PC-3 (cell line): ENCODE results near the gene DCAKD. TPM values are rescaled to one million over a fixed set of nuclear protein-coding genes. Genes with fewer than 3 reads are reported as not detected.

ENCODE experiments used
- ATAC-seq: fragments of 200-7000 bp; cut with Tn5 transposase; 2 replicates; pipeline ENCODE4 v1.9.1; 2020; ENCODE audit warnings: mild to moderate bottlenecking, moderate library complexity
- Bru-seq: library from RNA; stranded (reverse); fragments of 400-500 nt; gene quantifications from one replicate; lab custom pipeline; 2021; lab: Mats Ljungman, UMichigan
- BruChase-seq, 2 experiments: library from RNA; stranded (reverse); fragments of 400-500 nt; gene quantifications; one replicate each; lab custom pipeline; 2021; lab: Mats Ljungman, UMichigan
- BruUV-seq: library from RNA; stranded (reverse); fragments of 400-500 nt; replicated peaks from 2 replicates; lab custom pipeline; 2021; lab: Mats Ljungman, UMichigan
- CTCF ChIA-PET: fragments of 300-600 bp; sonication (Branson Sonifier 250); formaldehyde crosslinking; loops from one replicate; lab custom pipeline; 2022; ENCODE audit warnings: antibody characterized with exemption; lab: Charles Lee
- POLR2A ChIA-PET: fragments of 300-600 bp; sonication (Branson Sonifier 250); formaldehyde crosslinking; loops from one replicate; lab custom pipeline; 2022; ENCODE audit warnings: antibody characterized with exemption; ENCODE audit not compliant: unreplicated experiment; lab: Charles Lee
- DNase-seq: peaks from one replicate; pipeline ENCODE4 v3.0.0-alpha.2; 2015
- H2AFZ ChIP-seq: fragments of 300-600 bp; sonication (generic); 2 replicates; pipeline ENCODE4 v1.6.0; 2016; ENCODE audit warnings: antibody characterized with exemption, low read length
- H3F3A ChIP-seq: fragments of 300-600 bp; sonication (generic); one replicate; pipeline ENCODE4 v1.6.0; 2017; ENCODE audit warnings: antibody characterized with exemption, low read length, control low read depth, mild to moderate bottlenecking; ENCODE audit not compliant: unreplicated experiment
- H3K27ac ChIP-seq: fragments of 300-600 bp; sonication (generic); 2 replicates; pipeline ENCODE4 v1.5.1; 2016; ENCODE audit warnings: mild to moderate bottlenecking, low read length
- H3K27me3 ChIP-seq: fragments of 300-600 bp; sonication (generic); 2 replicates; pipeline ENCODE4 v1.6.1; 2016; ENCODE audit warnings: low read length, mixed read lengths
- H3K36me3 ChIP-seq: fragments of 300-600 bp; sonication (generic); 2 replicates; pipeline ENCODE4 v1.6.1; 2016; ENCODE audit warnings: low read depth, mixed run types, low read length, mixed read lengths
- H3K4me1 ChIP-seq: fragments of 300-600 bp; sonication (generic); 2 replicates; pipeline ENCODE4 v1.5.1; 2016; ENCODE audit warnings: low read length; ENCODE audit not compliant: insufficient read depth
- H3K4me2 ChIP-seq: fragments of 300-600 bp; sonication (generic); 2 replicates; pipeline ENCODE4 v1.6.0; 2016; ENCODE audit warnings: low read length
- H3K4me3 ChIP-seq: fragments of 300-600 bp; sonication (generic); 2 replicates; pipeline ENCODE4 v1.5.1; 2016; ENCODE audit warnings: mild to moderate bottlenecking, low read length, mixed read lengths
- H3K79me2 ChIP-seq: fragments of 300-600 bp; sonication (generic); 2 replicates; pipeline ENCODE4 v1.6.1; 2017; ENCODE audit warnings: low read length, mixed read lengths
- H3K9ac ChIP-seq: fragments of 300-600 bp; sonication (generic); 2 replicates; pipeline ENCODE4 v1.6.0; 2016; ENCODE audit warnings: mild to moderate bottlenecking, low read length
- H3K9me2 ChIP-seq: fragments of 300-600 bp; sonication (generic); replicated peaks from 2 replicates; pipeline ENCODE4 v1.6.1; 2016; ENCODE audit warnings: mixed run types, low read length, mixed read lengths
- H3K9me3 ChIP-seq: fragments of 300-600 bp; sonication (generic); 2 replicates; pipeline ENCODE4 v1.6.1; 2016; ENCODE audit warnings: low read length, mixed read lengths
- H4K20me1 ChIP-seq: fragments of 300-600 bp; sonication (generic); 2 replicates; pipeline ENCODE4 v1.6.1; 2016; ENCODE audit warnings: low read length, mixed read lengths
- EZH2 ChIP-seq: fragments of 300-600 bp; sonication (generic); IDR thresholded peaks from one replicate; pipeline ENCODE4 v1.6.1; 2017; ENCODE audit warnings: antibody characterized with exemption, mild to moderate bottlenecking, low read length; ENCODE audit not compliant: unreplicated experiment
- EZH2phosphoT487 ChIP-seq: fragments of 300-600 bp; sonication (generic); IDR thresholded peaks from 2 replicates; pipeline ENCODE4 v1.6.1; 2018; ENCODE audit warnings: mild to moderate bottlenecking, antibody characterized with exemption, low read length, borderline replicate concordance
- intact Hi-C: fragments of 100-400 bp; cut with micrococcal nuclease; formaldehyde crosslinking; loops from 2 replicates; pipeline ENCODE4 v1.9.0; 2023
- long read RNA-seq: library from polyadenylated mRNA; unstranded; transcript quantifications from one replicate; pipeline ENCODE4 v2.0.0, GENCODE V29; 2021; ENCODE audit not compliant: unreplicated experiment
- total RNA-seq: library from RNA; depleted of rRNA; stranded (reverse); fragments of >200 nt; gene quantifications from 2 replicates; pipeline ENCODE4 v1.2.3, GENCODE V29; 2014; rRNA removed
- TF ChIP-seq, protein P1 (sequence below): fragments of 300-600 bp; sonication (generic); conservative IDR thresholded peaks from 2 replicates; pipeline ENCODE4 v1.5.1; 2017; ENCODE audit warnings: antibody characterized with exemption, low read depth, mild to moderate bottlenecking, low read length

Gene DCAKD, protein sequence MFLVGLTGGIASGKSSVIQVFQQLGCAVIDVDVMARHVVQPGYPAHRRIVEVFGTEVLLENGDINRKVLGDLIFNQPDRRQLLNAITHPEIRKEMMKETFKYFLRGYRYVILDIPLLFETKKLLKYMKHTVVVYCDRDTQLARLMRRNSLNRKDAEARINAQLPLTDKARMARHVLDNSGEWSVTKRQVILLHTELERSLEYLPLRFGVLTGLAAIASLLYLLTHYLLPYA
- 56.2 and 59.5 TPM in 2 replicates for total RNA-seq
- Bru-seq, nascent RNA = percentile 85 among the genes with signal in this experiment
- BruChase-seq, experiment 1, labeled RNA remaining after a 6-hour chase = percentile 78 among the genes with signal in this experiment
- percentile 79 among the genes with signal in this experiment for BruChase-seq, experiment 2, labeled RNA remaining after a 2-hour chase
- long read RNA-seq, transcript DCAKD-202 (5 exons, 2,030 nt) = minor isoform, 15 of 85 reads
- long read RNA-seq, transcript DCAKD-205 (5 exons, 990 nt) = minor isoform, 5 of 85 reads
- long read RNA-seq, transcript DCAKD-208 (5 exons, 2,054 nt) = major isoform, 39 of 85 reads
- long read RNA-seq, partial matches to known transcripts = 3 of 85 reads
- long read RNA-seq, other reads (novel, unspliced or antisense) = 20 of 85 reads

DNA sequence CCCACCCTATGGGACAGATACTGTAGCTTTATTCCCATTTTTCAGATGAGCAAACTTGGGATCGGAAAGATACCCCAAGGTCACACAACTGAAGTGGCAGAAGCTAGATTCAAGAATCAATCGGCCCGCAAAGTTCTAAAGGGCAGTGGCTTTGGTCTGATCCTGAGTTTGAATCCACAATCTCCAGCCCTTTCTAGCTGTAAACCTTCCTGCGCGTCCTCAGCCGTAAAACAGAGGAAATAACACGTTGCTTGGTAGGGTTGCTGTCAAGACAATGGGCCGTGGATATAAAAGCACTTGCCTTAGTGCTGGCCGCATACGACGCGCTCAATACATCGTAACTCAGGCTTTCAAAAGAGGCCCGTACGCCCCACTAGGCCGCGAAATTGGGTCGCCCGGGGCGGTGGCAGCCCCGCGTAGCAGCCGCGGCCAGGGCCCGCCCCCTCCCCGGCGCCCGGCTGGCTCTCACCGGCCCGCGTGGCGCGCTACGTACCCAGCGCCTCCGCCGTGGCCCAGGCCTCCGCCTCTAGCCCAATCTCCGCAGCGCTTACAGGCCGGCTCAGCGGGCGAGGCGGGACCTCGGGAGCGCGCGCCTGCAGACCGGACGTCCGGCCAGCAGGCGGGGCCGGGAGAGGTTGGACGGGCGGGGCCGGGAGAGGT is at the start of gene DCAKD:
Gene DCAKD, minus strand, starts transcription at position 573 of the 660 bp plus-strand sequence. CDS start 16,747 bp downstream, outside the sequence.
- POLR2A ChIA-PET = interaction anchor here (0.5 to 0.6 kb wide), 3 partner anchors 27 to 259 kb away, joined by 5 read pairs; no protein-coding TSS in a partner anchor
- BruUV-seq = no TSS peak
- H3K4me2 ChIP-seq = peak within 1 kb of the TSS; percentile 98
- H3K9ac ChIP-seq = peak within 1 kb of the TSS; percentile 98
- peak within 1 kb of the TSS; percentile 93 for H2AFZ ChIP-seq
- intact Hi-C loops = loop anchor here (1.0 to 5.0 kb wide), 3 partner anchors 10 to 104 kb away; partner anchors contain the start of genes KIF18B and NMT1
- H3K4me1 ChIP-seq = peaks cover 36% of the 10 kb centered on the region
- H4K20me1 ChIP-seq = no peaks in the 10 kb centered on the region
- peaks cover 48% of the 10 kb centered on the region for H3K79me2 ChIP-seq
- CTCF ChIA-PET = interaction anchor here (0.5 to 1.4 kb wide), 3 partner anchors 14 to 84 kb away, joined by 4 to 11 read pairs (median 5); partner anchors contain the start of gene ACBD4
- ATAC-seq (peak; percentile 98), DNase-seq (peak; percentile 99)
- H3F3A ChIP-seq = peaks cover 8% of the 10 kb centered on the region
- no peaks in the 10 kb centered on the region for H3K9me2 ChIP-seq
- TF ChIP-seq EZH2phosphoT487 = no peak
- no peak for TF ChIP-seq EZH2
- TF ChIP-seq, protein P1, sequence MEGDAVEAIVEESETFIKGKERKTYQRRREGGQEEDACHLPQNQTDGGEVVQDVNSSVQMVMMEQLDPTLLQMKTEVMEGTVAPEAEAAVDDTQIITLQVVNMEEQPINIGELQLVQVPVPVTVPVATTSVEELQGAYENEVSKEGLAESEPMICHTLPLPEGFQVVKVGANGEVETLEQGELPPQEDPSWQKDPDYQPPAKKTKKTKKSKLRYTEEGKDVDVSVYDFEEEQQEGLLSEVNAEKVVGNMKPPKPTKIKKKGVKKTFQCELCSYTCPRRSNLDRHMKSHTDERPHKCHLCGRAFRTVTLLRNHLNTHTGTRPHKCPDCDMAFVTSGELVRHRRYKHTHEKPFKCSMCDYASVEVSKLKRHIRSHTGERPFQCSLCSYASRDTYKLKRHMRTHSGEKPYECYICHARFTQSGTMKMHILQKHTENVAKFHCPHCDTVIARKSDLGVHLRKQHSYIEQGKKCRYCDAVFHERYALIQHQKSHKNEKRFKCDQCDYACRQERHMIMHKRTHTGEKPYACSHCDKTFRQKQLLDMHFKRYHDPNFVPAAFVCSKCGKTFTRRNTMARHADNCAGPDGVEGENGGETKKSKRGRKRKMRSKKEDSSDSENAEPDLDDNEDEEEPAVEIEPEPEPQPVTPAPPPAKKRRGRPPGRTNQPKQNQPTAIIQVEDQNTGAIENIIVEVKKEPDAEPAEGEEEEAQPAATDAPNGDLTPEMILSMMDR = no peak
- no peaks in the 10 kb centered on the region for H3K36me3 ChIP-seq
- H3K4me3 ChIP-seq = peak within 1 kb of the TSS; percentile 84
- H3K9me3 ChIP-seq = no peaks in the 10 kb centered on the region
- H3K27me3 ChIP-seq = no peaks in the 10 kb centered on the region
- H3K27ac ChIP-seq = peak within 1 kb of the TSS; percentile 92

DNA sequence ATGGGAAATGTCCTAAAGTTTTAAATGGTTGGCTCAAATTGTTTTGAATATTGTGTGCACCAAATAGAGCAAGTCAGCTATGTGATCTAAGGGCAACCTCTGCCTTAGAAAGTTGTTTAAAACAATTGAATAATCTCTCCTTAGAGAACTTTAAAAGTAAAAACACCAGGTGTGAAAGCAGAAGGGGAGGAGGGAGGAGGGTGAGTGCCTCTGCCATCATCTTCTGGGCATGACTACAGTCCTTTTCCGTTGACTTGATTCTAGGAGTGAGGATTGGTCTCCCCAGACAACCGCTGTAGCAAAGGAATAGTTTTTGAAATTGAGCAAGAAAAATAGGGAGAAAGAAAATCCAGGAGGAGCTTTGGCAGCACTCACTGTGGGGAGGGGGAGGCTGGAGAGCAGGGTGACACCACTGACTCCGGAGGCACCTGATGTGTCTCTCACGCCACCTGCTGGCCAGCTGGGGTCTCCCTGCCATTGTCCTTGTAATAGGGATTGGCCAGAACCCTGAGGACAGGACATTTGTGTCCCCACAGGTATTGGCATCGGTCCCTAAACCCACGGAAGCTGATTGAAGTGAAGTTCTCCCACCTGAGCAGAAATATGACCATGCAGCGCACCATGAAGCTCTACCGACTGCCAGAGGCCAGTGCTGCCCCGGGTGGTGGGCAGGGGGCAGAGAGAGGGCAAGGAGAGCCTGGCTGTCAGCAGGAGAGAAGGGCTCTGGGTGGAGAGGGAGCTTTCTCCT is 47.6 kb upstream of the DCAKD start:
- intact Hi-C loops = no loop called here
- Histone ChIP-seq H3K9me3 (no peaks in the 10 kb centered on the region), H3K79me2 (0 out of 2 replicates have a peak, but pooled peaks cover 1% of the 10 kb centered on the region), H3K4me1 (no peaks in the 10 kb centered on the region), H3K36me3 (peaks cover 72% of the 10 kb centered on the region), H3K27me3 (no peaks in the 10 kb centered on the region), H3K27ac (no peak overlapping the region), H4K20me1 (no peaks in the 10 kb centered on the region), H3K4me3 (no peak overlapping the region), H3F3A (no peaks in the 10 kb centered on the region), H3K9me2 (no peaks in the 10 kb centered on the region), H3K9ac (no peak overlapping the region), H3K4me2 (no peak overlapping the region), H2AFZ (no peak overlapping the region)
- ChIA-PET CTCF (interaction anchor here (0.6 to 1.5 kb wide), 4 partner anchors 36 to 179 kb away, joined by 3 to 9 read pairs (median 4); partner anchors contain the start of gene ACBD4), POLR2A (interaction anchor here (1.0 kb wide), 1 partner anchor 38 kb away, joined by 3 read pairs; no protein-coding TSS in a partner anchor)
- DNase-seq (peak; percentile 92), ATAC-seq (peak; percentile 98)
- TF ChIP-seq EZH2phosphoT487 (no peak), EZH2 (no peak)
- TF ChIP-seq, protein P1 = peak; percentile 98
- no TSS peak for BruUV-seq
